ENCODE results near the gene MRPS15. TPM values are rescaled to one million over a fixed set of nuclear protein-coding genes. Genes with fewer than 3 reads are reported as not detected.

MRPS15 gene
- total RNA-seq, 2 experiments from 2014 or later = 114 to 119 TPM

GRCh38 chr1:36453600-36454388, 10.4 kb downstream of the MRPS15 start:
- ChIA-PET CTCF (ENCODE audit: unreplicated experiment) (no interaction called here), POLR2A (interaction anchor here (1.5 kb wide), 1 partner anchor 25 kb away, joined by 3 read pairs; no protein-coding TSS in a partner anchor)
- Histone ChIP-seq H3K4me2 (ENCODE audit: low read length) (no peak overlapping the region), H3K36me3 (ENCODE audit: insufficient read depth, low read length) (peaks cover 50% of the 10 kb centered on the region), H2AFZ (ENCODE audit: low read length) (no peak overlapping the region), H4K20me1 (ENCODE audit: insufficient read depth, low read length) (no peaks in the 10 kb centered on the region), H3K9me3 (ENCODE audit: low read length) (no peaks in the 10 kb centered on the region), H3K4me1 (ENCODE audit: insufficient read depth, low read length, poor library complexity, severe bottlenecking) (peaks cover 9% of the 10 kb centered on the region), H3K9me2 (ENCODE audit: insufficient read depth, low read length) (no peaks in the 10 kb centered on the region), H3K27ac (ENCODE audit: low read depth, low read length, poor library complexity, severe bottlenecking) (no peak overlapping the region), H3K79me2 (ENCODE audit: insufficient read depth, low read depth, low read length) (no peaks in the 10 kb centered on the region), H3K4me3 (ENCODE audit: low read depth, low read length, poor library complexity, severe bottlenecking) (no peak overlapping the region)
- intact Hi-C loops (cut with micrococcal nuclease; ENCODE audit: unreplicated experiment) = no loop called here
- BruUV-seq (replicated peaks) = no TSS peak
- no peak for TF ChIP-seq EZH2phosphoT487 (IDR thresholded peaks at IDR 0.05; ENCODE audit: borderline replicate concordance, low read depth, low read length)
- TF ChIP-seq, protein P1, sequence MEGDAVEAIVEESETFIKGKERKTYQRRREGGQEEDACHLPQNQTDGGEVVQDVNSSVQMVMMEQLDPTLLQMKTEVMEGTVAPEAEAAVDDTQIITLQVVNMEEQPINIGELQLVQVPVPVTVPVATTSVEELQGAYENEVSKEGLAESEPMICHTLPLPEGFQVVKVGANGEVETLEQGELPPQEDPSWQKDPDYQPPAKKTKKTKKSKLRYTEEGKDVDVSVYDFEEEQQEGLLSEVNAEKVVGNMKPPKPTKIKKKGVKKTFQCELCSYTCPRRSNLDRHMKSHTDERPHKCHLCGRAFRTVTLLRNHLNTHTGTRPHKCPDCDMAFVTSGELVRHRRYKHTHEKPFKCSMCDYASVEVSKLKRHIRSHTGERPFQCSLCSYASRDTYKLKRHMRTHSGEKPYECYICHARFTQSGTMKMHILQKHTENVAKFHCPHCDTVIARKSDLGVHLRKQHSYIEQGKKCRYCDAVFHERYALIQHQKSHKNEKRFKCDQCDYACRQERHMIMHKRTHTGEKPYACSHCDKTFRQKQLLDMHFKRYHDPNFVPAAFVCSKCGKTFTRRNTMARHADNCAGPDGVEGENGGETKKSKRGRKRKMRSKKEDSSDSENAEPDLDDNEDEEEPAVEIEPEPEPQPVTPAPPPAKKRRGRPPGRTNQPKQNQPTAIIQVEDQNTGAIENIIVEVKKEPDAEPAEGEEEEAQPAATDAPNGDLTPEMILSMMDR (conservative IDR thresholded peaks at IDR 0.05; ENCODE audit: low read length) = no peak
- DNase-seq (ENCODE audit: low spot score) = no peak

- Histone ChIP-seq H2AFZ (ENCODE audit: low read length) (no peak overlapping the region), H3K79me2 (ENCODE audit: insufficient read depth, low read depth, low read length) (no peaks in the 10 kb centered on the region), H3K9me2 (ENCODE audit: insufficient read depth, low read length) (no peaks in the 10 kb centered on the region), H3K9me3 (ENCODE audit: low read length) (no peaks in the 10 kb centered on the region), H3K4me1 (ENCODE audit: insufficient read depth, low read length, poor library complexity, severe bottlenecking) (peaks cover 9% of the 10 kb centered on the region), H3K36me3 (ENCODE audit: insufficient read depth, low read length) (peaks cover 42% of the 10 kb centered on the region), H4K20me1 (ENCODE audit: insufficient read depth, low read length) (no peaks in the 10 kb centered on the region), H3K27ac (ENCODE audit: low read depth, low read length, poor library complexity, severe bottlenecking) (no peak overlapping the region), H3K4me3 (ENCODE audit: low read depth, low read length, poor library complexity, severe bottlenecking) (no peak overlapping the region), H3K4me2 (ENCODE audit: low read length) (no peak overlapping the region)
- no peak for DNase-seq (ENCODE audit: low spot score)
- CTCF ChIA-PET (ENCODE audit: unreplicated experiment) = no interaction called here
- BruUV-seq (replicated peaks) = no TSS peak
- POLR2A ChIA-PET = no interaction called here
- TF ChIP-seq, protein P1 (conservative IDR thresholded peaks at IDR 0.05; ENCODE audit: low read length) = no peak
- TF ChIP-seq EZH2phosphoT487 (IDR thresholded peaks at IDR 0.05; ENCODE audit: borderline replicate concordance, low read depth, low read length) = no peak
- intact Hi-C loops (cut with micrococcal nuclease; ENCODE audit: unreplicated experiment) = no loop called here
Measured at GRCh38 chr1:36453051-36453450, 11.1 kb downstream of the MRPS15 start.

- H4K20me1 ChIP-seq (ENCODE audit: insufficient read depth, low read length) = no peaks in the 10 kb centered on the region
- peak overlapping the region; percentile 75 for H3K4me3 ChIP-seq (ENCODE audit: low read depth, low read length, poor library complexity, severe bottlenecking)
- peak overlapping the region; percentile 96 for H2AFZ ChIP-seq (ENCODE audit: low read length)
- H3K4me2 ChIP-seq (ENCODE audit: low read length) = peak overlapping the region; percentile 88
- intact Hi-C loops (cut with micrococcal nuclease; ENCODE audit: unreplicated experiment) = no loop called here
- TF ChIP-seq, protein P1 (conservative IDR thresholded peaks at IDR 0.05; ENCODE audit: low read length) = no peak
- TF ChIP-seq EZH2phosphoT487 (IDR thresholded peaks at IDR 0.05; ENCODE audit: borderline replicate concordance, low read depth, low read length) = no peak
- ChIA-PET CTCF (ENCODE audit: unreplicated experiment) (no interaction called here), POLR2A (interaction anchor here (0.6 to 1.3 kb wide), 6 partner anchors 16 to 676 kb away, joined by 3 to 5 read pairs (median 4); no protein-coding TSS in a partner anchor)
- H3K27ac ChIP-seq (ENCODE audit: low read depth, low read length, poor library complexity, severe bottlenecking) = peak overlapping the region; percentile 26
- H3K36me3 ChIP-seq (ENCODE audit: insufficient read depth, low read length) = peaks cover 23% of the 10 kb centered on the region
- H3K79me2 ChIP-seq (ENCODE audit: insufficient read depth, low read depth, low read length) = no peaks in the 10 kb centered on the region
- DNase-seq (ENCODE audit: low spot score) = no peak
- no peaks in the 10 kb centered on the region for H3K9me2 ChIP-seq (ENCODE audit: insufficient read depth, low read length)
- no peaks in the 10 kb centered on the region for H3K9me3 ChIP-seq (ENCODE audit: low read length)
- TSS peak; percentile 94 for BruUV-seq (replicated peaks)
- peaks cover 9% of the 10 kb centered on the region for H3K4me1 ChIP-seq (ENCODE audit: insufficient read depth, low read length, poor library complexity, severe bottlenecking)
Measured at GRCh38 chr1:36450919-36451305, 13.3 kb downstream of the MRPS15 start.
